Hepatocyte (in vitro differentiated cells): ENCODE results near the gene TGFBR3L. TPM values are rescaled to one million over a fixed set of nuclear protein-coding genes. Genes with fewer than 3 reads are reported as not detected.

Source experiments
- DNase-seq: peaks from one replicate; pipeline ENCODE4 v3.0.0-alpha.2; 2016; ENCODE audit warnings: low spot score
- H2AFZ ChIP-seq: fragments of 200-600 bp; sonication (generic); 2 replicates; pipeline ENCODE4 v1.6.0; 2016; ENCODE audit warnings: antibody characterized with exemption, mild to moderate bottlenecking
- H3K27ac ChIP-seq: fragments of 200-600 bp; sonication (generic); 2 replicates; pipeline ENCODE4 v1.5.1; 2016; ENCODE audit warnings: mild to moderate bottlenecking
- H3K27me3 ChIP-seq: fragments of 200-600 bp; sonication (generic); 2 replicates; pipeline ENCODE4 v1.6.1; 2016
- H3K36me3 ChIP-seq: fragments of 200-600 bp; sonication (generic); replicated peaks from 2 replicates; pipeline ENCODE4 v1.5.1; 2016; ENCODE audit warnings: low read depth; ENCODE audit not compliant: insufficient read depth
- H3K4me1 ChIP-seq: fragments of 200-600 bp; sonication (generic); 2 replicates; pipeline ENCODE4 v1.5.1; 2016; ENCODE audit warnings: mild to moderate bottlenecking, moderate library complexity; ENCODE audit not compliant: insufficient read depth
- H3K4me2 ChIP-seq: fragments of 200-600 bp; sonication (generic); 2 replicates; pipeline ENCODE4 v1.6.0; 2016
- H3K4me3 ChIP-seq: fragments of 200-600 bp; sonication (generic); 2 replicates; pipeline ENCODE4 v1.5.1; 2016; ENCODE audit warnings: mild to moderate bottlenecking
- H3K79me2 ChIP-seq: fragments of 200-600 bp; sonication (generic); 2 replicates; pipeline ENCODE4 v1.6.0; 2017; ENCODE audit warnings: mild to moderate bottlenecking
- H3K9me2 ChIP-seq: fragments of 200-600 bp; sonication (generic); replicated peaks from 2 replicates; pipeline ENCODE4 v1.6.0; 2017; ENCODE audit warnings: mild to moderate bottlenecking; ENCODE audit not compliant: insufficient read depth
- H3K9me3 ChIP-seq: fragments of 200-600 bp; sonication (generic); 2 replicates; pipeline ENCODE4 v1.5.1; 2016; ENCODE audit warnings: low read depth, mild to moderate bottlenecking
- H4K20me1 ChIP-seq: fragments of 200-600 bp; sonication (generic); 2 replicates; pipeline ENCODE4 v1.6.0; 2016; ENCODE audit warnings: mild to moderate bottlenecking; ENCODE audit not compliant: insufficient read depth, poor library complexity, severe bottlenecking
- EZH2 ChIP-seq: fragments of 200-600 bp; sonication (generic); IDR thresholded peaks from 2 replicates; pipeline ENCODE4 v1.6.1; 2016; ENCODE audit warnings: antibody characterized with exemption, mild to moderate bottlenecking, borderline replicate concordance
- EZH2phosphoT487 ChIP-seq: fragments of 200-600 bp; sonication (generic); IDR thresholded peaks from one replicate; pipeline ENCODE4 v1.6.1; 2018; ENCODE audit warnings: antibody characterized with exemption, mild to moderate bottlenecking, low read depth, moderate library complexity; ENCODE audit not compliant: unreplicated experiment, severe bottlenecking
- WGBS: methylation state at CpG from one replicate; pipeline ENCODE4 v1.1.6; 2016; ENCODE audit warnings: low lambda C conversion rate; ENCODE audit errors: missing lambda C conversion rate; 5-methylcytosine and 5-hydroxymethylcytosine counted together
- polyA plus RNA-seq: library from polyadenylated mRNA; unstranded; fragments of >200 nt; fragmentation: Nextera tagmentation; extraction: Ambion mirVana; gene quantifications from 2 replicates; pipeline ENCODE4 v1.2.1, GENCODE V29; 2016
- total RNA-seq: library from RNA; depleted of rRNA; stranded (reverse); fragments of >200 nt; gene quantifications from 2 replicates; pipeline ENCODE4 v1.2.3, GENCODE V29; 2014
- TF ChIP-seq, protein P1 (sequence below): fragments of 200-600 bp; sonication (generic); IDR thresholded peaks from 2 replicates; pipeline ENCODE4 v1.5.1; 2016; ENCODE audit warnings: antibody characterized with exemption, mild to moderate bottlenecking; ENCODE audit not compliant: poor library complexity

TGFBR3L gene
- total and polyA plus RNA-seq, 2 experiments from 2014 or later = 8.5 TPM; not detected in 1

DNA sequence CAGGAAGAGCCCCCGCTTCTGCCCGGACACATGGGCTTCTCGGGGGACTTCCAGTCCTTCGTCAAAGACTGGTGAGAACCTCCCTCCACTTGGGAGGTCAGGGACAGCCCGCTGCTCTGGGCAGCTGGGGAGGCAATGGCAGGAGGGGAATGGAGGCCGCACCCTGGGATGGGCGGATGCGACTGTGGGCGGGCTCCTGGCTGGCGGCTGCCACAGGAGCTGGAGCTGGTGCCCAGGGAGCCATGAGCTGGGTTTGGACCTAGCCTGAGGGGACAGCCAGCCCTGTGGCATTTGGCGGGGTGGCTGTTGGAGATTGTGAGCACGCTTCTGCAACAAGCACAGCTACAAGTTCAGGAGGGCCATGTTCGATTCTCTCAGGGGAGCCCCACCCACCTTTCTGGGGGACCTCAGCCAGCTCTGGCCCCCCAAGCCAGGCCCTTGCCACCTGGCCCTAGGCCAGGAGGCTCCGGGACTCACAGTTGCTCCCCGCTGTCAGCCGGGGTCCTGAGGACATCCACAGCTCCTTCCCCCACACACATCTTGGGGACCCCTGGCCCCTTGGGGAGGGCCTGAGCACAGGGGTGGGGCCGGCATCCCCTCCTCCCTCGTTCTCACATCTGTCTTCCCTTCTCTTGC is 3.0 kb upstream of the TGFBR3L start:
- Histone ChIP-seq H3K4me2 (no peak overlapping the region), H3K79me2 (peaks cover 16% of the 10 kb centered on the region), H3K27me3 (peaks cover 23% of the 10 kb centered on the region), H3K9me3 (no peaks in the 10 kb centered on the region), H3K36me3 (no peaks in the 10 kb centered on the region), H4K20me1 (peaks cover 28% of the 10 kb centered on the region), H3K4me3 (no peak overlapping the region), H2AFZ (no peak overlapping the region), H3K27ac (no peak overlapping the region), H3K4me1 (peaks cover 11% of the 10 kb centered on the region), H3K9me2 (no peaks in the 10 kb centered on the region)
- 96% methylated on average over 18 of the region's 18 CpGs for WGBS
- DNase-seq = no peak
- TF ChIP-seq EZH2 (no peak), EZH2phosphoT487 (no peak)
- TF ChIP-seq, protein P1, sequence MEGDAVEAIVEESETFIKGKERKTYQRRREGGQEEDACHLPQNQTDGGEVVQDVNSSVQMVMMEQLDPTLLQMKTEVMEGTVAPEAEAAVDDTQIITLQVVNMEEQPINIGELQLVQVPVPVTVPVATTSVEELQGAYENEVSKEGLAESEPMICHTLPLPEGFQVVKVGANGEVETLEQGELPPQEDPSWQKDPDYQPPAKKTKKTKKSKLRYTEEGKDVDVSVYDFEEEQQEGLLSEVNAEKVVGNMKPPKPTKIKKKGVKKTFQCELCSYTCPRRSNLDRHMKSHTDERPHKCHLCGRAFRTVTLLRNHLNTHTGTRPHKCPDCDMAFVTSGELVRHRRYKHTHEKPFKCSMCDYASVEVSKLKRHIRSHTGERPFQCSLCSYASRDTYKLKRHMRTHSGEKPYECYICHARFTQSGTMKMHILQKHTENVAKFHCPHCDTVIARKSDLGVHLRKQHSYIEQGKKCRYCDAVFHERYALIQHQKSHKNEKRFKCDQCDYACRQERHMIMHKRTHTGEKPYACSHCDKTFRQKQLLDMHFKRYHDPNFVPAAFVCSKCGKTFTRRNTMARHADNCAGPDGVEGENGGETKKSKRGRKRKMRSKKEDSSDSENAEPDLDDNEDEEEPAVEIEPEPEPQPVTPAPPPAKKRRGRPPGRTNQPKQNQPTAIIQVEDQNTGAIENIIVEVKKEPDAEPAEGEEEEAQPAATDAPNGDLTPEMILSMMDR = no peak

GRCh38 chr19:7912144-7912696 is 2.4 kb upstream of the TGFBR3L start:
- Histone ChIP-seq H2AFZ (no peak overlapping the region), H3K9me3 (no peaks in the 10 kb centered on the region), H3K4me3 (no peak overlapping the region), H3K27ac (no peak overlapping the region), H3K4me1 (peaks cover 14% of the 10 kb centered on the region), H3K36me3 (no peaks in the 10 kb centered on the region), H3K79me2 (peaks cover 10% of the 10 kb centered on the region), H3K4me2 (no peak overlapping the region), H3K9me2 (no peaks in the 10 kb centered on the region), H3K27me3 (peaks cover 29% of the 10 kb centered on the region), H4K20me1 (peaks cover 22% of the 10 kb centered on the region)
- TF ChIP-seq EZH2 (no peak), EZH2phosphoT487 (no peak)
- TF ChIP-seq, protein P1 = no peak
- 95% methylated on average over 31 of the region's 31 CpGs for WGBS
- no peak for DNase-seq

DNA sequence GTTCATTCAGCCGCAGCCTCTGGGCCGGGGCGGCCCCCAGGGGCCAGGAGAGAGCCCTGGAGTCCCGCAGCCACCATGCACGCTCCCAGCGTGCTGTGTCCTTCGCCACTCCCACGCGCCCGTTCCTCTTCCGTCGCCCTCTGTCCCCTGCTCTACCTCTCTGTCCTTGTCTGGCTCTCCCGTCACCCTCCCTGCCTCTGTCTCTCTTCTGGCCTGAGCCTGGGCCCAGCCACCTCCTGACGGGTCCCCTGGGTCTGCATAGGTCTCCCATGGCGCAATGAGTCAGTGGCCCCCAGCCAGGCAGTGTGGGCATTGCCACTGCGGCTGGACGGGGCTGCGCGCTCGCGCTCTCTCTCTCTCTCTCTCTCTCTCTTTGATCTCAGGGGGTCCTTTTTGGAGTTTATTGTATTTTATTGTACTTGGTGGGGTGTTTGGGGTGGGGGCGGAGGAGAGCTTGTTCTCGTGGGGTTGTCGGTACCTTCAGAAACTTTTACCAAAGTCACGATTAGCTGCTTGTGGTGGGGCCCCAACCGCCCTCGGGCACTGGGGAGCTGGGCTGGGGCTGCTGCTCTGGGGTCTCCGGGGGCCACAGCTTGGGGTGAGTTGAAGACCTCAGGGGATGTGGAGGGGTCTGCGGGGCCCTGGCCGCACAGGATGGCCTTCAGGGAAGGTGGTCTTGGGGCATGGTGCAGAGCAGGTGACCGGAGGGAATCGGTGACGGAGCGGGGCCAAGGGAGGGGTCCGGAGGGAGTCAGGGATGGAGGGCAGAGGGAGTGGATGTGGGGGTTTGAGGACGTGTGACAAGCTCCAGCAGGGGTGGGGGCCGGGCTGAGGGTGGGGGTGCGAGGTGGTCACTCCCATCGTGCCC is 1.7 kb upstream of the TGFBR3L start:
- TF ChIP-seq, protein P1 = no peak
- TF ChIP-seq EZH2phosphoT487 = no peak
- no peak for TF ChIP-seq EZH2
- peaks cover 4% of the 10 kb centered on the region for H3K79me2 ChIP-seq

More for the DNA sequence above, 1.7 kb upstream of the TGFBR3L start:
- no peaks in the 10 kb centered on the region for H3K36me3 ChIP-seq
- H3K9me3 ChIP-seq = no peaks in the 10 kb centered on the region
- peaks cover 22% of the 10 kb centered on the region for H3K4me1 ChIP-seq
- no peak overlapping the region for H3K4me3 ChIP-seq
- H4K20me1 ChIP-seq = peaks cover 16% of the 10 kb centered on the region
- no peak overlapping the region for H2AFZ ChIP-seq
- WGBS = 96% methylated on average over 31 of the region's 39 CpGs
- peaks cover 35% of the 10 kb centered on the region for H3K27me3 ChIP-seq
- no peak for DNase-seq
- H3K9me2 ChIP-seq = no peaks in the 10 kb centered on the region
- no peak overlapping the region for H3K4me2 ChIP-seq
- no peak overlapping the region for H3K27ac ChIP-seq
